Activated CD4-positive, CD25-positive, alpha-beta regulatory T cell (primary cell): ENCODE measurements around the gene SLC24A3.
A peak's percentile ranks its signal among the peaks of the same experiment; 100 is the strongest.

ENCODE experiments used
- DNase-seq, 4 experiments: peaks; one replicate each; lab custom pipeline; 2025; lab: John Stamatoyannopoulos, UW

Gene SLC24A3

GRCh38 chr20:19212469-19212815 lies at the start of gene SLC24A3:
TSS of gene SLC24A3 (plus strand) at chr20:19212642.
- no peak for DNase-seq

- DNase-seq, result no peak
These were observed 42.3 kb upstream of the SLC24A3 start for GRCh38 chr20:19170148-19170547.

- DNase-seq, result no peak
These were observed 39.8 kb upstream of the SLC24A3 start for GRCh38 chr20:19172637-19173036.

GRCh38 chr20:19176470-19177052 lies 35.9 kb upstream of the SLC24A3 start:
- no peak for DNase-seq

GRCh38 chr20:19181552-19181951 lies 30.9 kb upstream of the SLC24A3 start:
- no peak for DNase-seq

- DNase-seq, result no peak
These were observed 27.4 kb upstream of the SLC24A3 start for GRCh38 chr20:19185083-19185482.

GRCh38 chr20:19193349-19193748 lies 19.1 kb upstream of the SLC24A3 start:
- no peak for DNase-seq

- DNase-seq, result peak in 3 of 4 experiments; percentile 5 to 25 (median 7)
These were observed 6.5 kb upstream of the SLC24A3 start for GRCh38 chr20:19205981-19206396.

GRCh38 chr20:19207541-19207940 lies 4.9 kb upstream of the SLC24A3 start:
- no peak for DNase-seq

GRCh38 chr20:19210391-19211155 lies 1.9 kb upstream of the SLC24A3 start:
- no peak for DNase-seq

GRCh38 chr20:19211252-19211651 lies 1.2 kb upstream of the SLC24A3 start:
- no peak for DNase-seq

GRCh38 chr20:19211661-19212468 lies 577 bp upstream of the SLC24A3 start:
- no peak for DNase-seq

- no peak for DNase-seq
These were observed 520 bp downstream of the SLC24A3 start for GRCh38 chr20:19212821-19213502.

GRCh38 chr20:19213946-19214490 lies 1.6 kb downstream of the SLC24A3 start:
- DNase-seq, result no peak

GRCh38 chr20:19218411-19218810 lies 6.0 kb downstream of the SLC24A3 start:
- no peak for DNase-seq

- no peak for DNase-seq
These were observed 10.1 kb downstream of the SLC24A3 start for GRCh38 chr20:19222520-19223040.

- DNase-seq, result no peak
These were observed 11.2 kb downstream of the SLC24A3 start for GRCh38 chr20:19223640-19224039.

GRCh38 chr20:19231359-19232035 lies 19.1 kb downstream of the SLC24A3 start:
- no peak for DNase-seq

- DNase-seq, result no peak
These were observed 20.8 kb downstream of the SLC24A3 start for GRCh38 chr20:19232997-19233794.

- no peak for DNase-seq
These were observed 24.1 kb downstream of the SLC24A3 start for GRCh38 chr20:19236371-19237055.
